Endothelial cell of umbilical vein (primary cell): ENCODE results near the gene TAPBPL. TPM values are rescaled to one million over a fixed set of nuclear protein-coding genes. Genes with fewer than 3 reads are reported as not detected.
A peak's percentile ranks its signal among the peaks of the same experiment; 100 is the strongest.

Experiments
- BruUV-seq: library from RNA; stranded (reverse); fragments of 400-500 nt; replicated peaks from 2 replicates; lab custom pipeline; 2021; lab: Mats Ljungman, UMichigan
- CTCF ChIA-PET: fragments of 300-600, 350-600 bp; sonication (Branson Sonifier 250); formaldehyde crosslinking; loops from one replicate; lab custom pipeline; 2021; ENCODE audit warnings: antibody characterized with exemption, inconsistent platforms; lab: Charles Lee
- POLR2A ChIA-PET: fragments of 300-600, 350-600 bp; sonication (Branson Sonifier 250); formaldehyde crosslinking; loops from one replicate; lab custom pipeline; 2021; ENCODE audit warnings: antibody characterized with exemption, inconsistent platforms; lab: Charles Lee
- DNase-seq: peaks from one replicate; pipeline ENCODE4 v3.0.0-alpha.2; 2011; ENCODE audit warnings: low read depth, low spot score
- FAIRE-seq: peaks from 2 replicates; lab custom pipeline; 2011; peaks lifted over from hg19 to GRCh38; lab: Jason Lieb, UNC
- H2AFZ ChIP-seq: 2 replicates; pipeline ENCODE4 v1.6.0; 2012; ENCODE audit warnings: low read depth, low read length, control low read depth, inconsistent platforms
- H3K27ac ChIP-seq: 2 replicates; pipeline ENCODE4 v1.5.1; 2011; ENCODE audit warnings: low read depth, mild to moderate bottlenecking, control low read depth, low read length, moderate library complexity; ENCODE audit not compliant: insufficient read depth
- H3K27me3 ChIP-seq, 2 experiments: 2 replicates each; pipeline versions ENCODE4 v1.6.0 to v1.6.1; 2011; ENCODE audit warnings: low read length in 2 of 2, mixed read lengths in 1 of 2; ENCODE audit not compliant: control insufficient read depth in 2 of 2, insufficient read depth in 2 of 2
- H3K36me3 ChIP-seq, 2 experiments: 2 replicates in 1 of 2; 3 replicates in 1 of 2; pipeline ENCODE4 v1.5.1; 2011; ENCODE audit warnings: low read length in 2 of 2, mild to moderate bottlenecking in 1 of 2, moderate library complexity in 1 of 2; ENCODE audit not compliant: control insufficient read depth in 2 of 2, insufficient read depth in 2 of 2; ENCODE audit errors: extremely low read depth in 1 of 2
- H3K4me1 ChIP-seq: 3 replicates; pipeline ENCODE4 v1.5.1; 2011; ENCODE audit warnings: mild to moderate bottlenecking, low read length; ENCODE audit not compliant: control insufficient read depth, insufficient read depth; ENCODE audit errors: extremely low read depth
- H3K4me2 ChIP-seq: 2 replicates; pipeline ENCODE4 v1.6.1; 2011; ENCODE audit warnings: low read length, control low read depth, mixed read lengths; ENCODE audit not compliant: insufficient read depth
- H3K4me3 ChIP-seq, 3 experiments: fragments of 200-600 bp in 1 of 3; sonication (generic), shearing (Covaris generic) in 1 of 3; replicated peaks in 1 of 3; 2 replicates each; pipeline ENCODE4 v1.5.1; 2011 to 2016; ENCODE audit warnings: control low read depth in 3 of 3, low read length in 3 of 3, mild to moderate bottlenecking in 2 of 3, inconsistent platforms in 1 of 3, low read depth in 1 of 3, moderate library complexity in 1 of 3; ENCODE audit not compliant: insufficient read depth in 1 of 3
- H3K79me2 ChIP-seq: 2 replicates; pipeline ENCODE4 v1.6.0; 2012; ENCODE audit warnings: low read length, inconsistent platforms; ENCODE audit not compliant: control insufficient read depth, insufficient read depth
- H3K9ac ChIP-seq: replicated peaks from 2 replicates; pipeline ENCODE3; 2011; ENCODE audit warnings: low read length, control low read depth; ENCODE audit not compliant: insufficient read depth; ENCODE audit errors: extremely low read depth
- H3K9me1 ChIP-seq: replicated peaks from 3 replicates; pipeline ENCODE4 v1.6.0; 2011; ENCODE audit warnings: mild to moderate bottlenecking, low read length; ENCODE audit not compliant: control insufficient read depth, insufficient read depth; ENCODE audit errors: extremely low read depth
- H3K9me3 ChIP-seq: replicated peaks from 2 replicates; pipeline ENCODE4 v1.5.1; 2012; ENCODE audit warnings: low read length, inconsistent platforms; ENCODE audit not compliant: control insufficient read depth, insufficient read depth
- H4K20me1 ChIP-seq: replicated peaks from 2 replicates; pipeline ENCODE3; 2011; ENCODE audit warnings: mild to moderate bottlenecking, low read length; ENCODE audit not compliant: control insufficient read depth, insufficient read depth; ENCODE audit errors: extremely low read depth
- EZH2 ChIP-seq: IDR thresholded peaks from 2 replicates; pipeline ENCODE4 v1.6.1; 2012; ENCODE audit warnings: borderline replicate concordance, low read depth, mild to moderate bottlenecking, moderate library complexity, low read length, inconsistent platforms; ENCODE audit not compliant: severe bottlenecking
- FOS ChIP-seq: IDR thresholded peaks from 2 replicates; pipeline ENCODE4 v1.6.1; 2011; ENCODE audit warnings: mild to moderate bottlenecking, low read length, moderate library complexity, borderline replicate concordance; ENCODE audit not compliant: insufficient read depth
- GATA2 ChIP-seq: IDR thresholded peaks from 2 replicates; pipeline ENCODE4 v1.7.0; 2011; ENCODE audit warnings: low read depth, mild to moderate bottlenecking, moderate library complexity, mixed read lengths, low read length; ENCODE audit not compliant: insufficient read length, insufficient read depth
- JUN ChIP-seq: IDR thresholded peaks from 2 replicates; pipeline ENCODE4 v1.6.1; 2011; ENCODE audit warnings: borderline replicate concordance, low read depth; ENCODE audit not compliant: insufficient read length, insufficient read depth
- MYC ChIP-seq: IDR thresholded peaks from one replicate; pipeline ENCODE4 v1.6.1; 2011; ENCODE audit warnings: mild to moderate bottlenecking, low read depth, low read length
- POLR2A ChIP-seq: IDR thresholded peaks from 2 replicates; pipeline ENCODE4 v1.6.1; 2012; ENCODE audit warnings: low read depth, mild to moderate bottlenecking, control low read depth, low read length
- POLR2AphosphoS5 ChIP-seq: IDR thresholded peaks from 2 replicates; pipeline ENCODE4 v1.6.1; 2012; ENCODE audit warnings: low read depth, mild to moderate bottlenecking, control low read depth, low read length, moderate library complexity; ENCODE audit not compliant: insufficient read depth
- dilution Hi-C: fragments of 300-500 bp; cut with MboI; formaldehyde crosslinking; loops from one replicate; pipeline ENCODE4 v1.15.0; 2019; ENCODE audit warnings: low sequenced_read_pairs; ENCODE audit not compliant: extremely low pct_ligation_motif_present
- intact Hi-C: fragments of 100-400 bp; cut with micrococcal nuclease; formaldehyde crosslinking; loops from one replicate; pipeline ENCODE4 v1.10.0; 2022
- polyA plus RNA-seq, 4 experiments: library from polyadenylated mRNA; depleted of rRNA in 3 of 4; stranded (reverse) in 3 of 4; unstranded in 1 of 4; fragments of >200 nt; gene quantifications; 2 replicates each; pipeline versions ENCODE4 v1.2.1 to v1.2.3, GENCODE V29; 2011 to 2012; ENCODE audit warnings: missing spikeins in 1 of 4
- total RNA-seq: library from RNA; stranded (reverse); gene quantifications from 2 replicates; pipeline ENCODE4 v1.2.3, GENCODE V29; 2021
- TF ChIP-seq, protein P1 (sequence below), 2 donors: IDR thresholded peaks; 1 replicate in 1 of 2; 2 replicates in 1 of 2; pipeline ENCODE4 v1.5.1; 2011; ENCODE audit warnings: low read length in 2 of 2, mild to moderate bottlenecking in 2 of 2, moderate library complexity in 2 of 2, control low read depth in 1 of 2, inconsistent platforms in 1 of 2, low read depth in 1 of 2; ENCODE audit not compliant: insufficient read depth in 1 of 2; ENCODE audit errors: extremely low read depth in 1 of 2
- TF ChIP-seq, protein P2 (sequence below): IDR thresholded peaks from 2 replicates; pipeline ENCODE4 v1.6.1; 2011; ENCODE audit not compliant: insufficient read depth, insufficient read length

Gene TAPBPL
- total and polyA plus RNA-seq, 2 donors (not counting 3 experiments of a cell fraction or from before 2014, with no cell fraction given), result 11.7 to 28.6 TPM

DNA sequence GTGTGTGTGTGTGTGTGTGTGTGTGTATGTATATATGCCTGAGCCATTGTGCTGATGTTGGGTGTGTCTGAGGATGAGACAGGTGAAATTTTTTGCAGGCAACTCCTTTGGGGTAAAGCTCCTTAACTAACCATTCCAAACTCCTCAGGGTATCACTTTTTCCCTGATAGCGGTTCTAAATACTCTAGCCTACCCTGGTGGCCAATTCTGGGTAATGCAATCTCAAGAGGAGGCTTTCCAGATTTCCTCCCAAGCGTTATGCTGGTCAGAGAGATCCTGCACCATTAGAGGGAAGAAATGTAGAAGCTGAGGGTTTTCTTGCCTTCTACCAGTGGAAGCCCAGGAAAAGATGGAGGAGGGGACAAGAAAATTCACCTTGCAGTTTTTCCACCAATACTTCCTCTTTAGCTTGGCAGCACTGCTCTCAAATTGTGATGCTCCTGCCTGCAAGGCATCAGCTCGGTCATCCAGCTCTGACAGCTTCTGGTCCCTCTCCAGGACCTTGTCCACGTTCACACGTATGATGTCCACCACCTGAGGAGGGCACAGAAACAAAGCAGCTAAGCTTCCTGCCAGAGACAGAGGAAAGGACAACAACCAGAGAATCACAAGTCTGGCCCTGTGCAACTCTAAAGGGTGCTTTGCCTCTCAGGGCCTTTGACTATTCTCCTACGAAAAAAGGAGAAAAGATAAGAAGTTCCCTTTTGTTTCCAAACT, 13.8 kb downstream of the TAPBPL start:
- FAIRE-seq (peak; percentile 92), DNase-seq (peak; percentile 70)
- no peaks in the 10 kb centered on the region for H3K9me3 ChIP-seq
- peaks cover 1 to 11% of the 10 kb centered on the region in 2 experiments for H3K36me3 ChIP-seq
- H4K20me1 ChIP-seq, result no peaks in the 10 kb centered on the region
- TF ChIP-seq, protein P1, sequence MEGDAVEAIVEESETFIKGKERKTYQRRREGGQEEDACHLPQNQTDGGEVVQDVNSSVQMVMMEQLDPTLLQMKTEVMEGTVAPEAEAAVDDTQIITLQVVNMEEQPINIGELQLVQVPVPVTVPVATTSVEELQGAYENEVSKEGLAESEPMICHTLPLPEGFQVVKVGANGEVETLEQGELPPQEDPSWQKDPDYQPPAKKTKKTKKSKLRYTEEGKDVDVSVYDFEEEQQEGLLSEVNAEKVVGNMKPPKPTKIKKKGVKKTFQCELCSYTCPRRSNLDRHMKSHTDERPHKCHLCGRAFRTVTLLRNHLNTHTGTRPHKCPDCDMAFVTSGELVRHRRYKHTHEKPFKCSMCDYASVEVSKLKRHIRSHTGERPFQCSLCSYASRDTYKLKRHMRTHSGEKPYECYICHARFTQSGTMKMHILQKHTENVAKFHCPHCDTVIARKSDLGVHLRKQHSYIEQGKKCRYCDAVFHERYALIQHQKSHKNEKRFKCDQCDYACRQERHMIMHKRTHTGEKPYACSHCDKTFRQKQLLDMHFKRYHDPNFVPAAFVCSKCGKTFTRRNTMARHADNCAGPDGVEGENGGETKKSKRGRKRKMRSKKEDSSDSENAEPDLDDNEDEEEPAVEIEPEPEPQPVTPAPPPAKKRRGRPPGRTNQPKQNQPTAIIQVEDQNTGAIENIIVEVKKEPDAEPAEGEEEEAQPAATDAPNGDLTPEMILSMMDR (IDR thresholded peaks at IDR 0.05; ENCODE audit: extremely low read depth in 1 of 2, insufficient read depth in 1 of 2, low read depth in 1 of 2, low read length in 2 of 2), result peak; percentile 76 to 88
- TF ChIP-seq MYC, result no peak
- no TSS peak for BruUV-seq
- dilution Hi-C loops (no loop called here), intact Hi-C loops (loop anchor here (1.0 to 5.0 kb wide), 3 partner anchors 42 to 128 kb away; no protein-coding TSS in a partner anchor)
- no peak overlapping the region for H3K9ac ChIP-seq
- H3K9me1 ChIP-seq, result no peaks in the 10 kb centered on the region
- ChIA-PET POLR2A (interaction anchor here (1.0 to 1.6 kb wide), 4 partner anchors 14 to 68 kb away, joined by 3 to 5 read pairs (median 4); partner anchors contain the start of genes GAPDH, MRPL51 and TAPBPL), CTCF (interaction anchor here (0.6 to 2.9 kb wide), 59 partner anchors 9 to 270 kb away, joined by 3 to 147 read pairs (median 5); partner anchors contain the start of genes CD27, GAPDH, LTBR and MRPL51)
- no peaks in the 10 kb centered on the region for H3K27me3 ChIP-seq
- H2AFZ ChIP-seq, result no peak overlapping the region
- H3K4me1 ChIP-seq, result peaks cover 24% of the 10 kb centered on the region
- H3K27ac ChIP-seq, result no peak overlapping the region
- H3K4me3 ChIP-seq, result no peak overlapping the region
- no peak overlapping the region for H3K4me2 ChIP-seq
- peaks cover 2% of the 10 kb centered on the region for H3K79me2 ChIP-seq

DNA sequence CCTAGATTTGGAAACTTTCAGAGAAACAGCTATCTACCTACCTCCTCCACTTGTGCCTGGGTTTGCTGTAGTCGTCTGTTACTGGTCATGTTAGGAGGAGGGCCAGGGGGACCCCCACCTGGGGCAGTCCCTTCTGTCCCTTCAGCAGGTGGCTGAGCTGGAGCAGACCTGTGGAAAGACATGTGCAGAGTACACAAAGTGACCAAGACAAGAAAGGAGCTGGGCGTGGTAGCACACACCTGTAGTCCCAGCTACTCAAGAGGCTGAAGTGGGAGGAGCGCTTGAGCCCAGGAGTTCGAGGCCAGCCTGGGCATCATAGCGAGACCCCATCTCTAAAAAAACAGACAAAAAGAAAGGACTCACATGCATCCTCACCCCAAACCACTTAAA, 14.3 kb downstream of the TAPBPL start:
- dilution Hi-C loops, result no loop called here
- POLR2A ChIA-PET, result interaction anchor here (1.1 to 1.6 kb wide), 3 partner anchors 27 to 68 kb away, joined by 3 to 5 read pairs (median 3); partner anchors contain the start of genes GAPDH and MRPL51
- H3K36me3 ChIP-seq, result peaks cover 0 to 7% of the 10 kb centered on the region in 2 experiments

More for the DNA sequence above, 14.3 kb downstream of the TAPBPL start:
- peaks cover 2% of the 10 kb centered on the region for H3K79me2 ChIP-seq
- DNase-seq, result no peak
- no peaks in the 10 kb centered on the region for H3K9me3 ChIP-seq
- no peak for FAIRE-seq
- no peak overlapping the region for H3K4me3 ChIP-seq
- no peak overlapping the region for H3K27ac ChIP-seq
- no peaks in the 10 kb centered on the region for H3K27me3 ChIP-seq
- H3K4me2 ChIP-seq, result no peak overlapping the region
- H3K9ac ChIP-seq, result no peak overlapping the region
- TF ChIP-seq POLR2A (no peak), JUN (no peak), MYC (no peak), POLR2AphosphoS5 (no peak), EZH2 (no peak), FOS (no peak), GATA2 (no peak)
- TF ChIP-seq, protein P2, sequence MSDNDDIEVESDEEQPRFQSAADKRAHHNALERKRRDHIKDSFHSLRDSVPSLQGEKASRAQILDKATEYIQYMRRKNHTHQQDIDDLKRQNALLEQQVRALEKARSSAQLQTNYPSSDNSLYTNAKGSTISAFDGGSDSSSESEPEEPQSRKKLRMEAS, result no peak
- TF ChIP-seq, protein P1 (IDR thresholded peaks at IDR 0.05; ENCODE audit: extremely low read depth in 1 of 2, insufficient read depth in 1 of 2, low read depth in 1 of 2, low read length in 2 of 2), result no peak
- H3K4me1 ChIP-seq, result peaks cover 26% of the 10 kb centered on the region
- H2AFZ ChIP-seq, result no peak overlapping the region
- no peaks in the 10 kb centered on the region for H4K20me1 ChIP-seq
- no peaks in the 10 kb centered on the region for H3K9me1 ChIP-seq
- CTCF ChIA-PET, result interaction anchor here (0.6 to 2.9 kb wide), 31 partner anchors 9 to 271 kb away, joined by 3 to 147 read pairs (median 7); partner anchors contain the start of genes CD27, GAPDH, MRPL51 and TAPBPL
- intact Hi-C loops, result loop anchor here (5.0 kb wide), 1 partner anchor 129 kb away; no protein-coding TSS in a partner anchor
- BruUV-seq, result no TSS peak
